CD1c-positive myeloid dendritic cell (primary cell): ENCODE results near the gene PLXNB2.
A peak's percentile ranks its signal among the peaks of the same experiment; 100 is the strongest.

Experiments used
- DNase-seq: peaks from one replicate; pipeline ENCODE4 v3.0.0-alpha.2; 2016; ENCODE audit errors: extremely low spot score

The PLXNB2 gene

DNA sequence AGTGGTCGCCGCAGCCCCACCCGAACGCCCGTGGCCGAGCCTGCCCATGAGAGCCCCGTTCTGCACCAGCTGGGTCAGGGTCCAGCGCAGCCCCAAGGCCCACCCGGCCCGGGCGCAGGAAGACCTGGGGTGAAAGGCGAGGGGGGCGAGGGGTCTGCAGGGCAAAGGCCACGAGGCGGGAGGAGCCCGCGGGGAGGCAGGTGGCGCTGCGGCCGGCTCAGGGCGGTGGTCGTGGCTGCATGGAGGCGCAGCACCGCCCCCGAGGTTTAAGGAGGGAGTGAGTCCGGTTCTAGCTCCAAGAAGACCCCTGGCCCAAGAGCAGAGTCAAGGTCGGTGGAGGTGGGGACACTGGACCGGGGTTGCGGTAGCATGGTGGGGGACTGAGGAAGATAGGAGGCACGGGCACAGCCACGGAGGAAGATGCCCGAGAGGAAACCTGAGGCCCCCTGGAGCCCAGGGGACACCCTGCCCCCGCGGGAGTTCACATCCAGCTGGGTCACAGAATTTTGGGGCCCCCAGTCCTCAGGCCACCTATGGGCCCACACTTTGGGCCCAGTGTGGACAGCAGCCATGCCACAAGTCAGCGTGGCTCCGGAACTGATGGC lies 55.9 kb downstream of the PLXNB2 start:
- no peak for DNase-seq

DNA sequence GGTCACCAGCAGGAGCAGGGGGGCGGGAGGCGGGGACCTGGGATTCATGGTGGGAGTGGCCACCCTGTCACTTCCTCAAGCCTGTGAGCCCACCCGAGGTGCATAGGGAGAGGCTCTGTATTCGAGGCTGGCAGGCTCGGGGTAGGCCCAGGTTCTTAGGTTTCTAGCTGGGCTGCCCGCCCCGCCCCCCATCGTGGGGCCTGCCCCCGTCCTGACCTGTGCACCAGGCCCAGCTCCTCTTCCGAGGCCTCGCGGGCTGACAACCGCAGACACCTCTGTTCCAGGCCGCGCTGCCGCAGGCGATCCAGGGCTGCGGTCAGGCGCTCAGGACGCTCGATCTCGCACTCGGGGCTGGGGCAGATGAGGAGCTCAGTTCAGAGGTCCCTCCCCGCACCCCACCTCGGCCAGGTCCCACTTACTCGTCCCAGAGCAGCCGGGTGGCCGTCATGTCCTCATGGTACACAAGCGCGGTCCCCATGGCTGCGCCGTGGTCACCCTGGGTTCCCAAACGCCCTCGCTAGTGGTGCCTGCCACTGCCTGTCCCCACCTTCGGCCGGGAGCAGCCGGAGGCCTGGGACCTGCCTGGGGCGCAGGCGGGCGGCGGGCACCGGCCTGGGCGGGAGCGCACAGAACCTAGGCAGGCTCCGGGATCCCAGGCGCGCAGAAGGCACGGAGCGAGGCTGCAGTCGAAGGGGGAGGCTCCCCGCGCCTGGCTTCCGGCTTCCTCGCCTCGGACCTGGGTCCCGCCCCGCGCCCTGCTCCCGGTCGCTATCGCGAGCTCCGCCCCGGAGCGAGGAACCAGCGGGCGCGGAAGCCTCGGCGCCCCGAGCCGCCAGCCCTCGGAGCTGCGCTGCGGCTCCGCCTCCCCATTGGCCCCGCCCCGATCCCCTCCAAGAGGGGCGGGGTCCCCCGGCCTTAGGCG lies 56.6 kb downstream of the PLXNB2 start, which contains the start of gene HDAC10:
Gene HDAC10 (minus strand): TSS at position 711 of the 922 bp plus-strand sequence. CDS start 233 bp downstream, at position 478.
- DNase-seq: peak; percentile 92

DNA sequence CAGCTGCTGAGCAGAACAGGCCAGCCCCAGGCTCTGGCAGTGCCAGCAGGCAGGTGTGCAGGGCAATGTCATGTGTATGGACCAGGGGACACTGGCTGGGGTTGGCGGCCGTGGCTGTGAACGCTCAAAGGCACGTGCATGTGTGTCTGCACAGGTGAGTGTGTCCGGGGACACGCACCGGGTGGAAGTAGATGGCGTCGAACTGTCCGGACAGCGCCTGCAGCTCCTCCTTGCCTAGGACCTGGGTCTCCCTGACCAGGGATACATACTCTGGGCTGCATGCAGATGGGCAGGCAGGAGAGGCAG lies 57.2 kb downstream of the PLXNB2 start:
- no peak for DNase-seq

DNA sequence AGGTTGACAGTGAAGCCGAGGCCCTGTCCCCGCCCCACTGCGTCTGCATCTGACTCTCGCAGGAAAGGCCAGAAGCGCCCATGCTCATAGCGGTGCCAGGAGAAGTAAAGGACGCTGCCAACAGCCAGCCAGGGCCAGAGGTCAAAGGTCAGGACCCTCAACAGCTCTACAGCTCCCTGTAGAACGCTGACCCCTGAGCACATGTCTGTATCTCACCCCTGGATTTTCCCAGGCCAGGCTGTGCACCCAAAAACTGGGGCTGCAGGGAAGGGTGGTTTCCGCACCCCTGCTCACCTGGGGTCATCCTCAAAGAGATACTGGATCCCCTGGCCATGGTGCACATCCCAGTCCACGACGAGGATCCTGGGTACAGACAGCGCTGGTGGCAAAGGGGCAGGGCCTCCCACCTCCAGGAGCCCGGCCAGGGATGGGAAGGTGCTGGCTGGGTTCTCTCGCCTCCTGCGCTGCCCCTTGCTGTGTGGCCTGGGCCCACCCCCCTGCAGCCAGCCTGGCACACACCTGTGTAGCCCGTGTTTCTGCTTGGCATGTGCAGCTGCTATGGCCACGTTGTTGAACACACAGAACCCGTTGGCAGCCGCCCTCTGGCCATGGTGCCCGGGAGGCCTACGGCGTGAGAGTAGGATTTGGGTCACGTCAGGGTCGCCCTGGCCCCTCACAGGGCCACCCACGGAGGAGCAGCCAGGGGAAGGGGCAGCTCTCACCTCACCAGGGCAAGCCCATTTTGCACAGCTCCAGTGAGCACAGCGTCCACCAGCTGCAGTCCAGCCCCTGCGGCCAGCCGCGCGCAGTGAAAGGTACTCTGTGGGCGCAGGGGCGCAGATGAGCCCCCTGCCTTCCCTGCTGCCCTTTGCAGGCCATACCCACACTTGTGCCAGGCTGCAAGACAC lies 57.9 kb downstream of the PLXNB2 start:
- DNase-seq: no peak

DNA sequence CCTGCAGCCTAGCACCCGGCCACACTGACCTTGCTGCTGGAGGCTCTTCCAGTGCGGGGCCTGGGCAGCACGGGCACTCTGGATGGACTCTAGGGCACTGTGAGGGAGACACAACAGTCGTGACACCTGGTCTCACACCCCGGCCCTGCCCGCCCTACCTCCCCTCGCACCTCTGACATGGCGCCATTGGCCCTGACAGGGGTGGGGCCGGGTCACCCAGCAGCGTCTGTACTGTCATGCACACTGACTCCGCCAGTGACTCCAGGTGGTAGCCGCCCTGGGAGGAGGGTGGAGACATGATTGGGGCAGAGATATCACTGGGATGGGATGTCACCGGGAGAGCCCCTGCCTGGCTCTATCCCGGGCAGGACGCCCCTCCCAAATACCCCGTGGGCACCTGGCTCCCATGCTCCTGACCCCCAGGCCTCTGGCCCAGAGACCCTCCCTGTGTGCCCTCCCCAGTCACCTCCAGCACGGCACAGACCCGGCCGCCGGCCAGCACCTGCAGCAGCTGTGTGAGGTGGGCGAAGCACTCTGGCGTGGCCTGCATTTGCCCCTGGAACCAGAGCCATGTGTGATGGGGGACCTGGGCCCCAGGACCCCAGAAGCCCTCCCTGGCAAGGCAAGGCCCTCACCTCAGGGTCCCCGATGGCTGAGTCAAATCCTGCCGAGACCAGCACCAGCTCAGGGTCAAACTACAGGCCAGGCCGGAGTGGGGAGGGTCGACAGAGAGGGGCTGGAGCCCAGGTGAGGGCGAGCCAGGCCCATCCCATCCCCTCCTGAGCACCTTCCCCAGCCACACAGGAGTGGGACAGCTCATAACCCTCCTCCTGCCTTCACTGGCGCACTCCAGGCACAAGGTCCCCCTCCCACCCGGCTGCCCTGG lies 59.0 kb downstream of the PLXNB2 start:
- no peak for DNase-seq

DNA sequence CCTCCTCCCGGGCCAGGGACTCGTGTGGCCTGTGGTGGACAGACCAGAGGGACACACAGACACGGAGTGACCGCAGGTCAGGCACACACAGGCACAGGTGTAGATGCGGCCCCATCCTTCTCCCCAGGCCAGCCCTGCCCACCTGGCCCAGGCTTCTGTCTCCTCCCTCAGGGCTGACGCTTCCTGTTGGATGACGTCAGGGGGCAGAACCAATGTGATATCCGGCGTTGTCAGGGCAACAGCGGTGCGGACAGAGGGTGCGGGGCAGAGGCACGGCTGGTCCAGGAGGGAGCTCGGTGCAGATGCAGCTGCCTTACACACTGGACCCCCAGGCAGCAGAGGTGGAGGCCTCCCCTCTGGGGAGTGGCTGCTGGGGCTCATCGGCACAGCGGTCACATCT lies 59.7 kb downstream of the PLXNB2 start:
- peak; percentile 27 for DNase-seq

DNA sequence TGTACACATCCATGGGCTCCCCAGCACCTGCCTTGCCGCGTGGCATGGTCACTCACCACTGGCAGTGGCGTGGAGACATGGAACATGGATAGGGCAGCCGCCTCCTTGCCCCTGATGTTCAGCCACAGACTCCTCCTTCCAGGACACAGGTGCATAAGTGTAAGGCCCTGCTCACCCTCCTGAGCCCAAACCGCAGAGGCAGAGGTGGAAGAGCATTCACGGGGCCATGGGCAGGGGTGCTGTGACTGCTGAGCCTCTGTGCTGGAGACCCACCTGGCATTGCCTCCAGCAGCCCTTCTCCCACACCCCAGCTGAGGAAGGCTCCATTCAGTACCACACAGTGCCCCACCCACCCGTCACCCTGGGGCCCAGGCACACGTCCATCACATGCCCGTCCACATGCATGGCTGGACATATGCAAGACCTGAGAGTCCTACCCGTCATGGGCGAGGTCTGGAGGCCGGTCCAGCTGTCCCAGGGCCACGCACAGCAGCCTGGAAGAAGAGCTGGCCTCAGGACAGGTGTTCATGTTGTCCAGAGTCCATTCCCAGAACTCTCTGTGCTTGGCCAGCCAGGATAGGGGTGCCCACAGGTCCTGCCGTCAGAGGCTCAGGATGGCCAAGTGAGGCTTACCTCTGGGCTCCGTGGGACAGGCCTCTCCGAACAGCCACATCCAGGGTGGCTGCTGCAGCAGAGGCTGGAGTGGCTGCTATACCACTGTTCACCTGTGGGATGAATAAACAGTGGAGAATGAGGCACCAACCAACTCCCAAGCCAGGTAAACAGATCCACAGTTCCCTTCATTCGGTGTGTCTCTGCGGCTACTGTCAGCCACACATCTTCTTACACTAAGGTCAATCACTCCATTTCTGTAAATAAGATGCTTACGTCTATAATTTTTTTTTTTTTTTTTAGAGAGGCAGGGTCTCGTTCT lies 60.9 kb downstream of the PLXNB2 start:
- DNase-seq: no peak

DNA sequence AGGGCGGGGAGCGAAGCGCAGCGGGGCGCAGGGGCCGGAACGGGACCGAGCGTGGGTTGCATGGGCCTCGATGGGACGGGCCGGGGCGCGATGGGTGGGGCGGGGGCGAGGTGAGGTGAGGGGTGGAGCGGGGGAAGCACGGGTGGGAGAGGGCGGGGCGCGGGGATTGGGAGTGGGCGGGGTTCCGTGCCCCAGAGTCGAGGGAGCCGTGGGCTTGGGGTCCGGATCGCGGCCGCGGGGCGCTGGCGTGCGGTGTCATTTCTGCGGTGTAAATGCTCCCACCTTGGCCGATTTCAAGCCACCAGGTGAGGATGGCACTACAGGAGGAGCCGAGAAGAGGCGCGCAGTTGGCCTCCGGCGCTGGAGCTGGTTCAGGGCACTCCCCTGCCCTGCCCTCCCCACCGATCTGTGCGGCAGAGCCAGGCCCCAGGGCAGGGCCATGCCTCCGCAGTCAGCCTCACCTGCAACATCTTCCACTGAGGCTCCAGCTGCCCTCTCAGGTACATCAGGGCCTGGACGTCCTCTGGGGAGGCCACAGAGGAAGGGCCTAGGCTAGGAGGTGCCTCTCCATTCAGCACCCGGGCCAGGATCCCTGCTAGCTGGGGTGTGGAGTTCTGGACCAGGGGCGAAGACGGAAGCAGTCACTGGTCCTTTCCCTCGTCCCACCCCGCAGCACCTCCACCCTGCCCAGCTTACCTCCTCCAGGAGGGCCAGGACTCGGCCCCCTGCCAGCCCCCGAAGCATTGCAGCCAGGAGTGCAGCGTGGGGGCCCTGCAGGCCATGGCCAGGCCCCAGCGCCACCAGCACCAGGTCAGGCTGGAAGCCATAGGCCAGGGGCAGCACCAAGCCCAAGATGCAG lies 62.0 kb downstream of the PLXNB2 start:
- no peak for DNase-seq

DNA sequence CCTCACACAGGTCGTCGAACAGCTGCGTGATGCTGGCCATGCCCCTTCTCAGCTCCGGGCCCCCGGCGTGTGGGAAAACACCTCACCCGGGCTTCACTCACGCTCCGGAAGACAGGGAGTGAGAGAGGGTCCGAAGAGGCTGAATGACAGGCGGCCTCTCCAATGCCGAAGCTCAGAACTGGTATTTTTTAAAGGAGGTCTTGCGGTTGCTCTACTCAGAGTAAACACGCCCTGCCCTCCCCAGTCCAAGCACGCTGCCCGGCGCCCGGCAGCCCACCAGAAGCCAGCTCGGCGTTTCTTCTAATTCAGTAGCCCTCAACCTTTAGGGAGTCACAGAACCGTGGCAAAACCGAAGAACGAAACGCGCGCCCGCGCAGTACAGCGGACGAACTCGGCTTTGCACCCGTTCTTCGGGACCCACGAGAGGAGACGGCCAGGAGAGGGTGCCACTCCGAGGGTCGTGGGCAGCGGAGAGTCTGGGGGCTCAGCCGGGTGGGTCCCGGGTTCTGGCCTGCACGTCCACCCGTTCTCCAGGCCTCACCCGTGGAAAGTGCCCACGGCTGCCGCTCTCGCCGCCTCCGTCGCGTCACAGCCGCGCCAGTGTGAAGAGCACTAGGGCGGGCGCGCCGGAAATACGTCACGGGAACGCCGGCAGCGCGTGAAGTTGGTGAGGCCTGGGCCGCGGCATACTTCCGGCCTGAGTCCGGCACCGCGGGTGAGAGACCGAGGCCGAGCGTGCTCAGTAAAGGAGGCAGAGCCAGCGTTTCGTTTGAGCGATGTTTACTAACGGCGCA lies 62.8 kb downstream of the PLXNB2 start, which contains the start of gene TUBGCP6:
Gene TUBGCP6 (minus strand): TSS at position 604 of the 794 bp plus-strand sequence. CDS start 564 bp downstream, at position 40.
- DNase-seq: peak; percentile 97

DNA sequence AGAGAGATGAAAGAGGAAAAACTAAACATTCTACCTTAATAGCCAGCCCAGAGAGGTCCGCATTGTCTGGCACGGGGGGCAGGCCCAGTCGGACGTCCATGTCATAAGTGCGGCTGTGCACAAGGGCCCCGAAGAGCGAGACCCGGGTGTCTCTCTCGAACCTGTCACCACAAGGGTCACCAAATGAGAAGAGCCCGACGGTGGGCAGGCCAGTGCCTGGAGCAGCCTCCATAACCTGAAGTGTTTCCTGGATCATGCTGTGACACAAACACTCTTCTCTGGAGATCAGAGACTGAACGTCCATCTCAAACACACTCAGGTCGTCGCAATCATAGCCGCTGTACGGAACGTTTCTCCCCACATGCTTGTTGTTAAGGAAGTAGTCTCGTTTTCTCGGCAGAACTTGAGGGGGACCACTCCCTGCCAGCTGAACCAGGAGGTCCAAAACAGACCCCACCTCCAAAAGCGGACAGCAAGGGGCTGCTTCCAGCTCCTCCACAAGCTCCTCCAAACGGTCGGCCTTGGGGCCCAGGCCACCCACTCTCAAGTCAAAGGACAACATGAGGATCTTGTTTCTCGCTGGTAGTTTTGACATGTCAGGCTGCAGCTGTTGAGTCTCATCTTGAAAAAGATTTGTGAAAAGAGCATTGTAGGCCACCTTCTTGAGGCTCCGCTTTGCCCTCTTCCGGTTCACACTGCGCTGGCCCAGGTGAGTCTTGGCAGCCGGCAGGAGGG lies 63.6 kb downstream of the PLXNB2 start:
- DNase-seq: peak; percentile 15

DNA sequence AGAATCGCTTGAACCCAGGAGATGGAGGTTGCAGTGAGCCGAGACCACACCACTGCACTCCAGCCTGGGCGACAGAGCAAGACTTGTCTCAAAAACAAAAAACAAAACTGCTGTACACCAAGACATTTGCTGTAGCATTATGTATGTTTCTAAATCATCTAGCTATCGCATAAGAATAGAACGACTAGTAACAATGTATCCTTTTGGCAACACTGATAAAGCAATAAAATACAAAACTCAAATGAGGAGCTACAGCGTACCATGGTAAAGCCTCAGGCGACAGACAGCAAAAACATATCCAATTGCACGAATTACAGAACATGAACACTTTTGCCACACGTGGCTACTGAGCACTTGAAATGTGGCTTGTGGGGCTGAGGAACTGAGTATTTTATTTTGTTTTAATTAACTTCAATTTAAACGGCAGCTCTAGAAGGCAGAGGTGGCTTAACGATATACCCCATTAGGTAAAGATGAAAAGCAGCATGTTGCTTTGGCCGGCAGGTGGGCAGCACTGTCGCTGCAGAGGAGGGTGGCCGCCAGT lies 65.0 kb downstream of the PLXNB2 start:
- no peak for DNase-seq

DNA sequence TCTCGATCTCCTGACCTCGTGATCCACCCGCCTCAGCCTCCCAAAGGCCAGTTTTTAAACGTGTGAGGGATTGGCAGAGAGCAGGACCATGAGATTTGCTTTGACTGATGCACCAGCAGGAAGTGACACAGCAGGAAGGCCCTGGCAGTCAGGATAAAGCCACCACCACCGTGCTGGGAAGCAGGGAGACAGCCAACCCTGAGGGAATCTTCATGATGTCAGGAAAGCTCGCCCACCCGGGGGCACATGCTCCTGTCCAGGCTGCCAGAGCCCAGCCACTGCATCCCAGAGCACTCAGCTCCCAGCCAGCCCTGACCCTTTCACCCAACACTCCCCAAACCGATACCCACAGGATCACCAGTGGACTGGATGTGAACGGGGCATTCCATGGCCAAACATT lies 68.7 kb downstream of the PLXNB2 start:
- DNase-seq: no peak

DNA sequence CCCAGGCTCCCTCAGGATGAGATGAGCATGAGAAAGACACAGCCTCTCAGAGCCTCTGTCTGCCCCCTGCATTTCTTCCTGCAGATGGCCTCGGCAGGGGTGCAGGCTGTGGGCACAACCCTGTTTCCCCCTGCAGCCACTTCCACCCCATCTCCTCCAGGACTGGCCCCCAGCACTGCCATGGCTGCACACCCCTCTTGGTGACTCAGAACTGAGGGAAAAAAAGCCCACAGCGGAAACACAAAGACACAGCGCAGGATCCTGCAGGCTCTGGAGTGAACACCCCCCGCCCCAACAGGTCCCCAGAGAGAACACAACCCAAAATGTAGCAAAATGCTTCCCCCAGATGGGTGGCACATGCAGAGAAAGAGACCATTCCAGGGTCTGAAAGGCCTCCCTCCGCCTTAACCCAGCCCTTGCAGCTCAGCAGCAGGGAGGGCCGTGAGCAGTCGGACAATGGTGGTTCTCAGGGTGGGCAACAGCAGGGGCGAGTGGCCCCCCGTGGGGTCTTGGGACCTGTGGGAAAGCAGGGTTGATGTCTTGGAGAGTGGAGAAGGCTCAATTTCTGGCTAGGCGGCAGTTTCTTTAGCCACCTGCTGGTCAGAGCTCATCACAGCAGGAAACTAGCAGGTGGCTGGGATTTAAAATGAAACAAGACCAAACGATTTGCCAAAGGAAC lies 70.6 kb downstream of the PLXNB2 start:
- DNase-seq: no peak

DNA sequence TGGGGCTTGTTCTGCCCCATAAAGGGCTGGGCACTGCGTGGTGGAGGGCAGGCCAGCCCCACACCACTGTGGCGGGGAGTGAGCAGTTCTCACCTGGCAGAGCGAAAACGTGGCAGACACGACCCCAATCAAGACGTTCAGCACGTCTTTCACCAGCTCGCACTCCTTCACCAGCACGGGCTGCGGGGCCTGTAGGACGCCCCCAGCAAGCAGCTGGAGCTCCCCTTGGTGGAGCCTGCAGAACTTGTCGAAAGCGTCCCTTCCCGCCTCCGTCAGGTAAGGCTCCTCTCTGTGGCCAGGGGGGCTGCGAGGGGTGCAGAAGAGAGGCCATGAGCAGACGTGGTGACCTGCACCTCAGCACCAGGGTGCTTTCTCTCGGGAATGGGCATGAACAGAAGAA lies 74.2 kb downstream of the PLXNB2 start:
- DNase-seq: no peak

DNA sequence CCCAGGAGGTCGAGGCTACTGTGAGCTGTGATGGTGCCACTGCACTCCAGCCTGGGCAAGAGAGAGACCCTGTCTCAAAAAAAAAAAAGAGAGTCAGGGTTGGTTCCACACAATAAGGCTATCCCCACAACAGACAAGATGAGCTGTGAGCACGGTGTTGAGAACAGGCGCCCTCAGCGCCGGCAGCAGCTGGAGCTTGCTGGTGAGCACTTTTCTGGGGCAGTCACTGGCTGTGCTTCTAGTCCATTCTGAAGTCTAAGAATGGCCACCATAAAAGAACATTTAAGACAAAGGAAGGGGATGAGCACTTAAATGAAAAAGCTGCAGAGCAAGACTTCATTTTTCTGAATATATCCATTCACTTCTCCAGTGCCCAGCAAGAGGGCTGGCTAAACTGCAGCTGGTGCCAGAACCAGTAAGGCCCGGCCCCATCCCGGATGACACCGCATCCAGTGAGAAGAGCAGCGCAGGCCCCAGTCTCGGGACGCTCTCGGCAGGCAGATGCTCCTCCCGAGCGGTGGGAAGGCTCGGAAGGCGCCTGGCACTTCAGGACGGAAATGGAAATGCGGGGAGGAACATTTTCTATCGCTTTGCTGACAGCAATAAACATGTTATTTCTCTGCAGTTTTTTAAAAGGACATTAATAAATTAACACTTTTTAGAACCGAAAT lies 74.8 kb downstream of the PLXNB2 start:
- DNase-seq: no peak

DNA sequence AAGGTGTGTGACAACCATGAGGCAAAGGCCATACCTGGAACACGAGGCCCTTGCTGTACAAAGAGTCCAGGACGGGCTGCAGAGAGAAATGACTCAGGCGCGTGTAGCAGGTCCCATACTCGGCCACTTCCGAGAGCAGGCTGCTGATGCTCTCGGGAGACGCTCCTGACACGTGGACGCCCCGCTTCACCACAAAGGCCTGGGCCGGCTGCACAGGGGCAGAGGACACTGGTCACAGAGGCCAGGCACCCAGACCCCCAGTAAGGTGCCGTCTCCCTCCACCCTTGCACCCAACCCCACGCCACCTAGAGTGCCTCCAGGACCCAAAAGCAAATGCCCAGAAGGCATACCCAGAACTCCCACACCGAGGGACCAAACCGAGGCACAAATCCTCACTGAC lies 78.1 kb downstream of the PLXNB2 start:
- no peak for DNase-seq
